ENCODE results near the gene YPEL2.
A peak's percentile ranks its signal among the peaks of the same experiment; 100 is the strongest.

The YPEL2 gene

GRCh38 chr17:59373882-59374495, 42.5 kb downstream of the YPEL2 start:
- TF ChIP-seq CTCF (IDR thresholded peaks at IDR 0.05; ENCODE audit: low read depth, low read length) = no peak
- DNase-seq (ENCODE audit: extremely low read depth, low read depth) = peak; percentile 61

- TF ChIP-seq CTCF (IDR thresholded peaks at IDR 0.05; ENCODE audit: low read depth, low read length) = no peak
- DNase-seq (ENCODE audit: extremely low read depth, low read depth) = no peak
Measured at GRCh38 chr17:59374612-59375011, 43.2 kb downstream of the YPEL2 start.

GRCh38 chr17:59375857-59376256, 44.4 kb downstream of the YPEL2 start:
- TF ChIP-seq CTCF (IDR thresholded peaks at IDR 0.05; ENCODE audit: low read depth, low read length) = no peak
- no peak for DNase-seq (ENCODE audit: extremely low read depth, low read depth)

- TF ChIP-seq CTCF (IDR thresholded peaks at IDR 0.05; ENCODE audit: low read depth, low read length) = no peak
- DNase-seq (ENCODE audit: extremely low read depth, low read depth) = no peak
Measured at GRCh38 chr17:59376506-59376905, 45.1 kb downstream of the YPEL2 start.

- no peak for DNase-seq (ENCODE audit: extremely low read depth, low read depth)
- no peak for TF ChIP-seq CTCF (IDR thresholded peaks at IDR 0.05; ENCODE audit: low read depth, low read length)
Measured at GRCh38 chr17:59377410-59377809, 46.0 kb downstream of the YPEL2 start.

GRCh38 chr17:59378675-59379074, 47.2 kb downstream of the YPEL2 start:
- no peak for DNase-seq (ENCODE audit: extremely low read depth, low read depth)
- no peak for TF ChIP-seq CTCF (IDR thresholded peaks at IDR 0.05; ENCODE audit: low read depth, low read length)

- no peak for DNase-seq (ENCODE audit: extremely low read depth, low read depth)
- no peak for TF ChIP-seq CTCF (IDR thresholded peaks at IDR 0.05; ENCODE audit: low read depth, low read length)
Measured at GRCh38 chr17:59380474-59380873, 49.0 kb downstream of the YPEL2 start.

All from AG09319 (cell line).